Loucy (cell line): ENCODE results near the gene OVCH1.

Source experiments
- H2AFZ ChIP-seq: fragments of 200-600 bp; sonication (generic); 2 replicates; pipeline ENCODE4 v1.6.0; 2016; ENCODE audit warnings: antibody characterized with exemption, mild to moderate bottlenecking, low read length, moderate library complexity
- H3F3A ChIP-seq: fragments of 200-600 bp; 2 replicates; pipeline ENCODE4 v1.6.0; 2016; ENCODE audit warnings: antibody characterized with exemption, low read depth, mild to moderate bottlenecking
- H3K27me3 ChIP-seq: fragments of 200-600 bp; sonication (generic); 2 replicates; pipeline ENCODE4 v1.6.1; 2014; ENCODE audit warnings: low read length, mild to moderate bottlenecking; ENCODE audit not compliant: insufficient read depth, poor library complexity, severe bottlenecking
- H3K36me3 ChIP-seq: fragments of 200-600 bp; sonication (generic); 2 replicates; pipeline ENCODE4 v1.6.1; 2016; ENCODE audit warnings: low read length; ENCODE audit not compliant: insufficient read depth
- H3K4me1 ChIP-seq: fragments of 200-600 bp; sonication (generic); 2 replicates; pipeline ENCODE4 v1.5.1; 2014; ENCODE audit warnings: low read length, mild to moderate bottlenecking; ENCODE audit not compliant: insufficient read depth, poor library complexity, severe bottlenecking
- H3K4me2 ChIP-seq: fragments of 200-600 bp; sonication (generic); 2 replicates; pipeline ENCODE4 v1.6.0; 2014; ENCODE audit warnings: antibody characterized with exemption, low read length, low read depth, mild to moderate bottlenecking; ENCODE audit not compliant: poor library complexity, severe bottlenecking
- H3K4me3 ChIP-seq: fragments of 200-600 bp; sonication (generic); 2 replicates; pipeline ENCODE4 v1.5.1; 2014; ENCODE audit warnings: low read length, mild to moderate bottlenecking, mixed read lengths; ENCODE audit not compliant: poor library complexity, severe bottlenecking
- H3K79me2 ChIP-seq: fragments of 200-600 bp; sonication (generic); 2 replicates; pipeline ENCODE4 v1.6.1; 2014; ENCODE audit warnings: low read length; ENCODE audit not compliant: insufficient read depth
- H3K9ac ChIP-seq: fragments of 200-600 bp; sonication (generic); 2 replicates; pipeline ENCODE4 v1.6.0; 2014; ENCODE audit warnings: mild to moderate bottlenecking, low read depth, low read length, moderate library complexity; ENCODE audit not compliant: poor library complexity, severe bottlenecking
- H3K9me2 ChIP-seq: fragments of 200-600 bp; sonication (generic); replicated peaks from 2 replicates; pipeline ENCODE4 v1.6.1; 2016; ENCODE audit warnings: low read depth, low read length, mixed read lengths
- H3K9me3 ChIP-seq: fragments of 200-600 bp; sonication (generic); 2 replicates; pipeline ENCODE4 v1.6.1; 2014; ENCODE audit warnings: mild to moderate bottlenecking, antibody characterized with exemption, low read length, low read depth; ENCODE audit not compliant: insufficient read depth
- H4K20me1 ChIP-seq: fragments of 200-600 bp; sonication (generic); 2 replicates; pipeline ENCODE4 v1.6.0; 2014; ENCODE audit warnings: antibody characterized with exemption, low read length, mild to moderate bottlenecking; ENCODE audit not compliant: insufficient read depth, poor library complexity, severe bottlenecking
- EZH2phosphoT487 ChIP-seq: fragments of 200-600 bp; IDR thresholded peaks from 2 replicates; pipeline ENCODE4 v1.6.1; 2018; ENCODE audit warnings: antibody characterized with exemption, mild to moderate bottlenecking, moderate library complexity, borderline replicate concordance
- TF ChIP-seq, protein P1 (sequence below): fragments of 200-600 bp; sonication (generic); conservative IDR thresholded peaks from 2 replicates; pipeline ENCODE4 v1.5.1; 2014; ENCODE audit warnings: mild to moderate bottlenecking, antibody characterized with exemption, low read length

Gene OVCH1

DNA sequence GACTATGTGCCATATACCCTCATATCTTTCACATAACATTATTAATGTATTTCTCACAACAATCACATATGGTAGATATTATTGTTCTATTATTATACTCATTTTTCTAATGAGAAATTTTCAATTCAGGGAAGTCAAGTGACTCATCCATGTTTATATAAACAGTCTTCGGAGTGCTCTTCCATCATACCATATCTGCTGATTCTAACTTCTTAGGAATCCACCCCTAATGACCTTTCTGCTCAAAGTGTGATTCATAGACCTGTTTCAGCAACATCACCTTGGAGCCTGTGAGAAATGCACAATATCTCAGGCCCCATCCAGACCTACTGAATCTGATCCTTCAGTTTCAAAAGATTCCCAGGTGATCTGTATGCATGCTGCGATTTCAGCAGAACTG lies 39.8 kb upstream of the OVCH1 start:
- no peaks in the 10 kb centered on the region for H3K79me2 ChIP-seq

DNA sequence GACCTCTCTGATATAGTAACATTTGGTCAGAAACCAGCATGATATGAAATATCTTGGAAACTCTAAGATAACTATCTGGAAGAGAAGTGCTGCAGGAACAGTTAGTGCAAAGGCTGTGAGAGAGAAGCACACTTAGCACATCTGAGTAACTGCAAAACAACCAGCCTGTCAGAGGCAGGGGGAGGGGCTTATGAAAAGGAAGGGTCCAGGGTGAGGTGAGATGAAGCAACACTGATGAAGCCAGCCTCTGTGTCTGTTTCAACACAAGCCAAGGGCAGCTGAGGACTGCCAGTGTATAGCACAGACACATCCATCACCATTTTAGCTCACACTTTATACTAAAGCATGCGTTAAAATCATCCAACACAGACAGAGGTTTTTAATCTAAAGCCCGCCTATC lies 37.4 kb upstream of the OVCH1 start:
- no peak overlapping the region for H3K9ac ChIP-seq
- no peaks in the 10 kb centered on the region for H3K9me3 ChIP-seq
- no peaks in the 10 kb centered on the region for H3K79me2 ChIP-seq
- peaks cover 5% of the 10 kb centered on the region for H3K27me3 ChIP-seq
- H3K36me3 ChIP-seq, result no peaks in the 10 kb centered on the region
- H3F3A ChIP-seq, result no peaks in the 10 kb centered on the region
- no peak overlapping the region for H3K4me2 ChIP-seq
- H3K4me3 ChIP-seq, result no peak overlapping the region
- H3K9me2 ChIP-seq, result no peaks in the 10 kb centered on the region
- no peaks in the 10 kb centered on the region for H3K4me1 ChIP-seq
- TF ChIP-seq, protein P1, sequence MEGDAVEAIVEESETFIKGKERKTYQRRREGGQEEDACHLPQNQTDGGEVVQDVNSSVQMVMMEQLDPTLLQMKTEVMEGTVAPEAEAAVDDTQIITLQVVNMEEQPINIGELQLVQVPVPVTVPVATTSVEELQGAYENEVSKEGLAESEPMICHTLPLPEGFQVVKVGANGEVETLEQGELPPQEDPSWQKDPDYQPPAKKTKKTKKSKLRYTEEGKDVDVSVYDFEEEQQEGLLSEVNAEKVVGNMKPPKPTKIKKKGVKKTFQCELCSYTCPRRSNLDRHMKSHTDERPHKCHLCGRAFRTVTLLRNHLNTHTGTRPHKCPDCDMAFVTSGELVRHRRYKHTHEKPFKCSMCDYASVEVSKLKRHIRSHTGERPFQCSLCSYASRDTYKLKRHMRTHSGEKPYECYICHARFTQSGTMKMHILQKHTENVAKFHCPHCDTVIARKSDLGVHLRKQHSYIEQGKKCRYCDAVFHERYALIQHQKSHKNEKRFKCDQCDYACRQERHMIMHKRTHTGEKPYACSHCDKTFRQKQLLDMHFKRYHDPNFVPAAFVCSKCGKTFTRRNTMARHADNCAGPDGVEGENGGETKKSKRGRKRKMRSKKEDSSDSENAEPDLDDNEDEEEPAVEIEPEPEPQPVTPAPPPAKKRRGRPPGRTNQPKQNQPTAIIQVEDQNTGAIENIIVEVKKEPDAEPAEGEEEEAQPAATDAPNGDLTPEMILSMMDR, result no peak
- TF ChIP-seq EZH2phosphoT487, result no peak
- H4K20me1 ChIP-seq, result no peaks in the 10 kb centered on the region
- H2AFZ ChIP-seq, result no peak overlapping the region

More for the DNA sequence above, 39.8 kb upstream of the OVCH1 start:
- no peaks in the 10 kb centered on the region for H3K4me1 ChIP-seq
- H2AFZ ChIP-seq, result no peak overlapping the region
- peaks cover 5% of the 10 kb centered on the region for H3K27me3 ChIP-seq
- no peak for TF ChIP-seq EZH2phosphoT487
- TF ChIP-seq, protein P1, result no peak
- H3K9me2 ChIP-seq, result no peaks in the 10 kb centered on the region
- no peaks in the 10 kb centered on the region for H3K9me3 ChIP-seq
- H3K4me2 ChIP-seq, result no peak overlapping the region
- no peak overlapping the region for H3K4me3 ChIP-seq
- H4K20me1 ChIP-seq, result no peaks in the 10 kb centered on the region
- H3K9ac ChIP-seq, result no peak overlapping the region
- H3F3A ChIP-seq, result no peaks in the 10 kb centered on the region
- no peaks in the 10 kb centered on the region for H3K36me3 ChIP-seq

DNA sequence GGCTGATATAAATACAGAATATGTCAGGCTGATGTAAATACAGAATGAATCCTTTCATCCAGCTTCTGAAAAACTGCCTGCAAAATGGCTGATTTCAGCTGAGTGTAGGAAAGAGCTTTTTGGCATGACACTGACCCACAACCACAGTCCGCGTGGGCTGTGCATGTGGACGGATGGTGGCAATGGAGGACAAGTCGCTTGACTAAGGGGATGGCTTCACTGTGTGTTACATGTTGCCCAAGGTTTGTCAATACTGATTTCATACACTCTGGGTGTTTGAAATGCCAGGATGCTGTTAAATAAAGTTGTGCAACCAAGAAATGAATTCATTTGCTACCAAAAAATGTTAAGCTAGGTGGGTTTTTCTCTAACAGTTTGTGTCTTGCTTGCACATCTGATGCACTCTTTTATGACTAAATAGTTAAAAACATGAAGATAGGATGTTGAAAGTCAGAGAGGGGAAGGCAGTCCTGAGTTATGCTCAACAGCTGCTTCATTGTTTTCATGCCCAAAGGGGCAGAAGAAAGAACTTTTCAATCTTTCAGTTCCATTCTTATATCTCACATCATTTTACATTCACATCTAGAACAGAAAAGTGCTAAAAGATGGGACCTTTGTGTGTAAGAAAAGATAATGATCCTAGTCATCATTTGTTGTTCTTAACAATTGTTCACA lies 36.5 kb upstream of the OVCH1 start:
- Histone ChIP-seq H3K9ac (no peak overlapping the region), H3K79me2 (no peaks in the 10 kb centered on the region), H3K9me3 (no peaks in the 10 kb centered on the region), H3K27me3 (peaks cover 5% of the 10 kb centered on the region), H2AFZ (no peak overlapping the region), H4K20me1 (no peaks in the 10 kb centered on the region), H3K36me3 (no peaks in the 10 kb centered on the region), H3K4me3 (no peak overlapping the region), H3K9me2 (no peaks in the 10 kb centered on the region), H3K4me1 (no peaks in the 10 kb centered on the region), H3K4me2 (no peak overlapping the region), H3F3A (no peaks in the 10 kb centered on the region)
- TF ChIP-seq, protein P1, result no peak
- no peak for TF ChIP-seq EZH2phosphoT487
